GM18505 (cell line): ENCODE measurements around the gene MAN1B1.
"Not testable (repeated sequence)": the region's sequence is repeated elsewhere in the genome, so short reads cannot be mapped to it uniquely, and the experiment has no call there.

Experiments
- ATAC-seq: cut with Tn5 transposase; IDR thresholded peaks from one replicate; pipeline ENCODE4 v1.9.1; 2021; ENCODE audit not compliant: unreplicated experiment
- POLR2A ChIP-seq: IDR thresholded peaks from 4 replicates; pipeline ENCODE4 v1.6.1; 2011; ENCODE audit warnings: borderline replicate concordance; ENCODE audit not compliant: insufficient read depth, insufficient read length; ENCODE audit errors: extremely low read depth

Gene MAN1B1

DNA sequence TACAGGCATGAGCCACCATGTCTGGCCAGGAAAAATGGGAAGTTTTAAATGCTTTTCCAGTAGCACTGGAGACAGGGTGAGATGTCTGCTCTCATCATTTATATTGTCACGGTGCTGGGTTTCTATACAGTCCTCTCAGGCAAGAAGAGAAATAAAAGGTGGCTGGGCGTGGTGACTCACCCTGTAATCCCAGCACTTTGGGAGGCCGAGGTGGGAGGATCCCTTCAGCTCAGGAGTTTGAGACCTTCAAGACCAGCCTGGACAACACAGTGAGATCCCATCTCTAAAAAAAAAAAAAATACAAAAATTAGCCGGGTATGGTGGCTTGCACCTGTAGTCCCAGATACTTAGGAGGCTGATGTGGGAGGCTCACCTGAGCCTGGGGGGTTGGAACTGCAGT is 47.4 kb downstream of the MAN1B1 start:
- no peak for ATAC-seq

DNA sequence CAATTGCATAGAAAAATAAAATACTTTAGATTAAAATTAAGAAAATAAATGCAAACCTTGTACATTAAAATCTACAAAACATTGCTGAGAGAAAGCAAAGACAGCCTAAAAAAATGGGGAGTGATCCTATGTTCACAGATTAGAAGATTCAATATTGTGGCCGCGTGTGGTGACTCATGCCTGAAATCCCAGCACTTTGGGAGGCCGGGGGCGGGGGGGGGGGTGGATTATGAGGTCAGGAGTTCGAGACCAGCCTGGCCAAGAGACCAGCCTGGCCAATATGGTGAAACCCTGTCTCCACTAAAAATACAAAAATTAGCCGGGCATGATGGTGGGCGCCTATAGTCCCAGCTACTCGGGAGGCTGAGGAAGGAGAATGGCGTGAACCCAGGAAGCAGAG is 48.4 kb downstream of the MAN1B1 start:
- ATAC-seq: not testable (repeated sequence)

More for the DNA sequence above, 47.4 kb downstream of the MAN1B1 start:
- TF ChIP-seq POLR2A: no peak

DNA sequence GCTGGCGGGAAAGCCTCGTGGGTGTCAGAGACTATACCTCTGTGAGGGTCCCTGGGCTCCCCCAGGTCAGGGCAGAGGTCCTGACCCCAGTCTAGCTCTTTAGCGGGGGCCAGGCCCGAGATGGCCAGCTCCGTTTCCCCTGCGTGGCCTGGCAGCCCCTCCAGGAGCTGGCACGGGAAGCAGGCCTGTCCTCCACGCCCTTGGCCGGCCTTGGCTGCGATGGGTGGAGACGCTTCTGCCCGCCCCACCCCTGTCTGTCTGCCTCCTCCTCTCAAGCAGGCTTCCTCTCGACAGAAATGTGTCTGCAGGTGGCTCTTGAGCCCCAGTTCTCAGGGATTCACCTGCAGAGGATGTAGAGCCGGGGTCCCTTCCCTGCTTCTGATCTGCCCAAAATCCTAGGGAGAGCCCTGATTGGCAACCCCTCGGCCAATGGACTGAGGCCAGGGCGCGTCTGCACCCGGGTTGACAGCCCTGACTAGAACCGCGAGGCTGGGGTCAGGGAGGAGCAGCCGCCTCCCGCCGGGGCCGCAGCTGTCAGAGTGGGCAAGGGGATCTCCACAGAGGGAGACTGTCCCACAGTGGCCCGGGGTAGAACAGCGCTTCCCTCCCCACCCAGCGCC is 49.6 kb downstream of the MAN1B1 start:
- ATAC-seq: no peak
- no peak for TF ChIP-seq POLR2A

DNA sequence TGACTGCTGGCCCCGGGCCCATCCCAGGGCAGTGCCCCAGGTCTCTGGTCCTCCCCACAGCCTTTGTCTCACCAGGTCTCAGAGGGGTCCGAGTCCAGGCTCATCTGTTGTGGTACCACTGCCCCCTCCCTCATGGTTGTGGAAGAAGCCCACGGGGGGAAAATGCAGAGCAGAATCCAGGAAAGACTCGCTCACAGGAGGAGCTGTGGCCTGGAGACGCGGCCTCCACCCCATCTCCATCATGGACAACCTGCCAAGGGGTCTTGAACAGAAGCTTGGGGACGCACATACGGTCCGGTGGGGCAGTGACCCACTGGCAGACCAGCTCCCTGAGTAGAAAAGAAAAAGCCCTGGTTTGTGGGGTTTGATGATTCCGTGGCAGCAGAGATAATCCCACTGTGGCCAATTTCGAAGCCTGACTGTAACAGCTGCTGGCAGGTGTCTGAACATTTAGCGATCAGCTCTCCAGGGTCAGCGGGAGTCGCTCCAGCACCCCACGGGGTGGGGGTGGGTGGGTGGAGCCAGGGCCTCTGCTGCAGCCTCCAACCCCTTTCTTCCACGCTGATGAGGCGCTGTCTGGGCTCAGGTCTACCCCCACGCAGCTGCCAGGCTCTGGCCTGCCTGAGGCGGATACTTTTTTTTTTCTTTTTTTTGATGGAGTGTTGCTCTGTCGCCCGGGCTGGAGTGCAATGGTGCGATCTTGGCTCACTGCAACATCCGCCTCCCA is 50.3 kb downstream of the MAN1B1 start:
- ATAC-seq: no peak
- no peak for TF ChIP-seq POLR2A

DNA sequence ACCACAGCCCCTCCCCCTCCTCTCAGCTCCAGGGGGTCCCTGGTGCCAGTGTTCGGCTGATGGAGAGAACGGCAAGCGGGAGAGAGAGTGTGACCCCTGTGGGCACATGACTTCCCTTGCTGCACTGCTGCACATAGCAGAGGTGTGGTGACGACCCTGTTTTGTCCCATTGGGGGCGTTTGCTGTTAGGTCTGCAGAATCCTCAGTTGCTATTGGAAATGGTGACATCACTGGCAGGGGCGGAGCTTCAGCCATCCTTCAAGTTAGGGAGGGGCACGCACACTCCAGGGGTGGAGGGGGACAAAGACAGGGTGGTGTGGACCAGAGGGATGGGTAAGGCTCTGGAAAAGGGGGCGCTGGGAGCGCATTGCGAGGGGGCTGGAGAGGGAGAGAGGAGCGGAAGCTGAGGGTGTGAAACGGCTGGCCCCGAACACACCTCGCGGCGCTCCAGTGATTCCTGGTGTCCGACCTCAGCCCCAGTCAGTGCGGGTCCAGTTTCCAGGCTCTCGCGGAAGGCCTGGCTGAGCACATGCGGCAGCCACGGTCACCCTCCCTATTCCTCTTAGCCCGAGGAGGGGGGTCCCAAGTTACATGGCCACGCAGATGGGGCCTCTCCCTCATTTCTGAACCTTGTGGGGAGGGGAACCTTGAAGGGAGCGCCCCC is 51.4 kb downstream of the MAN1B1 start:
- no peak for ATAC-seq
- TF ChIP-seq POLR2A: no peak

DNA sequence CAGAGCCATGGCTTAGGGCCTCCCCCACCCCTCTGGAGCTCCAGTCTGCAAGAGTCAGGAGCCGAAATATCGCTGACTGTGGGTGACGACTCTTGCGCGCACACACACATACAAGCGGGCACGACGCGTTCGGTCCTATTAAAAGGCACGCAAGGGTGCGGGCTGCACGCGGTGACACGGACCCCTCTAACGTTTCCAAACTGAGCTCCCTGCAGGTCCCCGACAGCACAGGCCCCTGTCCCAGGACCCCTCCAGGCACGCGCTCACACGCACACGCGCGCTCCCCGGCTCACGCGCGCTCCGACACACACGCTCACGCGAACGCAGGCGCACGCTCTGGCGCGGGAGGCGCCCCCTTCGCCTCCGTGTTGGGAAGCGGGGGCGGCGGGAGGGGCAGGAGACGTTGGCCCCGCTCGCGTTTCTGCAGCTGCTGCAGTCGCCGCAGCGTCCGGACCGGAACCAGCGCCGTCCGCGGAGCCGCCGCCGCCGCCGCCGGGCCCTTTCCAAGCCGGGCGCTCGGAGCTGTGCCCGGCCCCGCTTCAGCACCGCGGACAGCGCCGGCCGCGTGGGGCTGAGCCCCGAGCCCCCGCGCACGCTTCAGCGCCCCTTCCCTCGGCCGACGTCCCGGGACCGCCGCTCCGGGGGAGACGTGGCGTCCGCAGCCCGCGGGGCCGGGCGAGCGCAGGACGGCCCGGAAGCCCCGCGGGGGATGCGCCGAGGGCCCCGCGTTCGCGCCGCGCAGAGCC is 52.1 kb downstream of the MAN1B1 start, which contains the start of gene GRIN1:
Gene GRIN1, plus strand, starts transcription at position 433 of the 746 bp plus-strand sequence. CDS start 333 bp downstream, outside the sequence.
- no peak for TF ChIP-seq POLR2A
- no peak for ATAC-seq

DNA sequence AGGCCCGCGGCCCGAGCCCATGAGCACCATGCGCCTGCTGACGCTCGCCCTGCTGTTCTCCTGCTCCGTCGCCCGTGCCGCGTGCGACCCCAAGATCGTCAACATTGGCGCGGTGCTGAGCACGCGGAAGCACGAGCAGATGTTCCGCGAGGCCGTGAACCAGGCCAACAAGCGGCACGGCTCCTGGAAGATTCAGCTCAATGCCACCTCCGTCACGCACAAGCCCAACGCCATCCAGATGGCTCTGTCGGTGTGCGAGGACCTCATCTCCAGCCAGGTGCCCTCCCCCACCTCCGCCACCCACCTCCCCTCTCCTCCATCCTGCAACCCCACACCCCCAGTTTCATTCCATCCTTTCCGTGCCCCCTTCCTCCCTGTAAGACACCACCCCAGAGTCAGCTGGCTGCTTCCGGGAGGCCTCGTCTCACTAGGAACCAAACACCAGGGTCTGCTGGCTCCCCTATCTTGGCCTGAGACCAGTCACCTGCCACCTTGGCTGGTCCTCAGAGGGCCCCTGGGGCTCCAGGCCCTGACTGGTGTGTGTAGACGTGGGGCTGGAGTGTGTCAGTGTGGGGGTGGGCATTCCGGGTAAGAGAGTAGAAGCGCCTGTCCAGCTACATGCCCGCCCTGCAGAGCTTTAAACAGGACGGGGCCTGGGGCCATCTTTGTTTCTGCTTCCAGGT is 52.8 kb downstream of the MAN1B1 start:
- TF ChIP-seq POLR2A: no peak
- no peak for ATAC-seq

DNA sequence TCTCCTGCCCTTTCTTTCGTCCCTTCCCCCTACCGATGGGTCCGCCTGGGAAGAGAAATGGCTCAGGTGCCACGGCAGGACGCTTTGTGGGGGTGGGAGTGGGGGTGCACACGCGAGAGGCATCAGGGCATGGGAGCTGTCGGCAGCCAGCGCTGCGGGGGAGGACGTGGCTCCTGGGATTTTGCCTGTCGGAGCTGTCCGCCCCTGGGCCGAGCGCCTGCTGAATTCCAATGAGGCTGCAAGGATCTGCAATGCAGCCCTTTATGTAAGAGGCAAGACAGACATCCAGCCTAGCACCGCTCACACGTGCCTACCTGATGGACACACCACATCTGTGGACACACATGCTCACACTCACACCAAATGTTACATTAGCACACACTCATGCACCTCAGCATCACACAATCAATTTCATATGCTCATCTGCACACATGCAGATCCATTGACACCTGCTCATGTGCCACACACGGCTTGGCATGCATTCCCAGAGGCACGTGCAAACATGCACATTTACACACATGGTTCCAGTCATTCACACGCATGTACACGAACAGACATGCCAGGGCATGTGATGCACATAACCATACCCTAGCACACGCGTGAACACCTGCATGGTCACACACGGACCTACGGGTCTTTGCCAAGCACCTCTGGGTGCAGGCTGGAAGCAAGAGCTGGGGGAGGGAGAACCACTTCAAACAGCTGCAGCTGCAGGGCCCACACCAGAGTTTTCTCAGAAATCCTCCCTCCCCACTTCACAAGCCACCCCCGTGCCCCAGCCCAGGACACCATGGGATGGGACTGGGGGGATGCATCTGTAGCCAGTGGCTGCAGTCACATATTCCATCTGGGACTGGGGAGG is 53.6 kb downstream of the MAN1B1 start:
- no peak for TF ChIP-seq POLR2A
- no peak for ATAC-seq

DNA sequence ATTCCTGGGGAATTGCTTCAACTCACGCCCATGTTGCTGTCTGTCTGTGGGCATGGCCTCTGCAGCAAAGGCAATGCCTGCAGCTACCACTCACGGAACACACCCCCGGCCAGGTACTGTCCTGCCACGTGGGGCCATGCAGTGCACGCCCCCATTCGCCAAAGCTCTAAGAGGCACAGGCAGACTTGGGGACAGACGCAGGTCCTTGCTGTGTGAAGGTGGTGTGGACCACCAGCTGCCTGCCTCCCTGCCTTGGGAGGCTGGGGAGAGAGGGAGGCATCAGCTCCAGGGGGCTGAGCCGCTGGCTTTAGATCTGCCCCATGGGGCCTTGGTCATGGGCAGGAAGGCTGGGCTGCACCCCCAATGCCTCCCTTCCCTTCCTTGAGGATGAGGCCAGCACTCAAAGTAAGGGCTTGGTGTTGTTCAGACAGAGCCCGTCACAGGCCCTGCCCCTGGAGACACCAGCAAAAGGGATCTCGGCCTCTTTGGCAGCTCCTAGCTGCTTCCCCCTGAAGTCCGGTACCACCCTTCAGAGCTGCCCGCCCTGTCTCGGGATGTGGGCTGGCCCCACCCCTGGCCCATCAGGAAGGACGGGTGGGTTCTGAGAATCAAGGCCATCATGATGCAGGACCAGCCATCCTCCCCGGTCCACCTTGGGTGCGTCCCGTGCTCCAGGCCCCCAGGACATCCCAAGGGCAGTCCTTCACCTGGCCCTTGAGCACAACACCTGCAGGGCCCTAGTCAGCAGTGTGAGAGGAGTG is 54.4 kb downstream of the MAN1B1 start:
- no peak for ATAC-seq
- no peak for TF ChIP-seq POLR2A

DNA sequence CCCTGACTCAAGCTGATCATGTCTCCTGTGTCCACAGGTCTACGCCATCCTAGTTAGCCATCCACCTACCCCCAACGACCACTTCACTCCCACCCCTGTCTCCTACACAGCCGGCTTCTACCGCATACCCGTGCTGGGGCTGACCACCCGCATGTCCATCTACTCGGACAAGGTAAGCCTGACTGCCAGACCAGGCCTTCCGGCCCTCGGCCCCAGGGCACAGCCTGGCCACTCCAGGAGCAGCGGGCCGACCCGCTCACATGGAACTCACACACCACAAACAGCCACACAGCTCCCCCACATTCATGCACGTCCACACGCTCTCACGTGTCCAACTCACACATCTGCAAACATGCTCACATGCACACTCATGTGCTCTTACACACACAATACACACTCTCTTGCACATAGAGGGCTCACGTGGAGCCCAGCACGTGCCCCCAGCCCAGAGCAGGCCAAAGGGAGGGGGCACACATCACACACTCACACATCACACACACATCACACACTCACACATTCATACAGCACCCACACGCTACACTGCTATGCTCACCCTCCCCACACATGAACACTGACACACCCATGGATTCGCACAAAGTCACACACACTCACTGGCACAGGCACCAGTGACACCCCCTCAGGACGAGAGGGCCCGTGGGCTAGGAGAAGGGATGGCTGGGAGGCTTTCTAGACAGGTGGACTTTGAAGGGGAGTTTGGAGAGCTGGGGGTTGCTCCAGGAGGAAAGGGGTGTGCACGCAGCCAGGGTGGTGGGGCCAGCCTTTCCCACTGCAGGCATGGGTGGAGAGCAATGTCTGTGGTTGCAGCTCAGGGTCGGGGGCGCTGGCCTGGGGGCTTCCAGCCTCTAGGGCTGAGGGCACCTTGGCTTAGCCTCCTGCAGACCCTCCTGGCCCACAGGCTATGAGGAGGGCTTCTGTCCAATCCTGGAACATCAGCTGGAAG is 55.5 kb downstream of the MAN1B1 start:
- no peak for TF ChIP-seq POLR2A
- no peak for ATAC-seq
